Keratinocyte (primary cell): ENCODE measurements around the gene LRCOL1.

Source experiments
- EZH2 ChIP-seq: IDR thresholded peaks from one replicate; pipeline ENCODE4 v1.6.1; 2012; ENCODE audit warnings: inconsistent platforms, mild to moderate bottlenecking, low read length, moderate library complexity
- TF ChIP-seq, protein P1 (sequence below), 3 experiments: IDR thresholded peaks in 1 of 3; conservative IDR thresholded peaks in 1 of 3; optimal IDR thresholded peaks in 1 of 3; 2 replicates in 2 of 3; 3 replicates in 1 of 3; pipeline versions ENCODE3 to v1.5.1; 2011; ENCODE audit warnings: low read length in 3 of 3, mild to moderate bottlenecking in 3 of 3, moderate library complexity in 2 of 3, control low read depth in 1 of 3, inconsistent platforms in 1 of 3; ENCODE audit not compliant: insufficient read depth in 2 of 3; ENCODE audit errors: extremely low read depth in 1 of 3

DNA sequence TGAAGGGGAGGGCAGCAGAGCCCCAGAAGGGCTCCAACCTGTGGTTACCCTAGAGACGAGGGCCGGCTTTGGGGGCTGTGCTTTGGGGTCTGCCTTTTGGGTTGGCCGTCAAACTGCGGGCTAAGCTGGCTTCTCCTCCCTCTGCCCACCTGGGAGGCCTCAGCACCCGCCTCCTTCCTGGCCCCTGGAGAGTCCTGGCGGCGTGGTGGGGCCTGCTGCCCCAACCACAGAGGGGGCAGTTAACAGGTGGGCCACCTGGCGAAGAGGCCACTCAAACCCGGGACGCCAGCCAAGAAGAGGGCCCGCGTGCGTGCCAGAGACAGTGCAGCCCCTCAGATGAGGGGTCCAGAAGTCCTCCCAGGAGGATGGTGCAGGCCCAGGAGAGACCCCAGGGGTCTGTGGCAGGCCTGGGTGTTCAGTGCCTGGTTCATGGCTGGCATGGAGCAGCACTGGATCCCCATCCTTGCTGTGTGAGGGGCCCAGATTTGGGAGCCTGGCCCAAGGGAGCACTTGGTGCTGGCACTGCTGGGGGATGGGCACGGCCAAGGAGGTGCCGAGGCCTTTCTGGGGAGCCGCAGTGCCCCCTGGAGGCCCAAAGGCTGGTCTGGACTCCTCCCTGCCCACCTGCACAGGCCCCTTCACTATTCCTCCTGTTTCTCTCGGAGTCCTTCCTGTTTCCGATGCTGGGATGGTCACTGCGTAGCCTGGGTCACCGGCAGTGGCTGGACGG is 48.8 kb downstream of the LRCOL1 start:
- TF ChIP-seq, protein P1, sequence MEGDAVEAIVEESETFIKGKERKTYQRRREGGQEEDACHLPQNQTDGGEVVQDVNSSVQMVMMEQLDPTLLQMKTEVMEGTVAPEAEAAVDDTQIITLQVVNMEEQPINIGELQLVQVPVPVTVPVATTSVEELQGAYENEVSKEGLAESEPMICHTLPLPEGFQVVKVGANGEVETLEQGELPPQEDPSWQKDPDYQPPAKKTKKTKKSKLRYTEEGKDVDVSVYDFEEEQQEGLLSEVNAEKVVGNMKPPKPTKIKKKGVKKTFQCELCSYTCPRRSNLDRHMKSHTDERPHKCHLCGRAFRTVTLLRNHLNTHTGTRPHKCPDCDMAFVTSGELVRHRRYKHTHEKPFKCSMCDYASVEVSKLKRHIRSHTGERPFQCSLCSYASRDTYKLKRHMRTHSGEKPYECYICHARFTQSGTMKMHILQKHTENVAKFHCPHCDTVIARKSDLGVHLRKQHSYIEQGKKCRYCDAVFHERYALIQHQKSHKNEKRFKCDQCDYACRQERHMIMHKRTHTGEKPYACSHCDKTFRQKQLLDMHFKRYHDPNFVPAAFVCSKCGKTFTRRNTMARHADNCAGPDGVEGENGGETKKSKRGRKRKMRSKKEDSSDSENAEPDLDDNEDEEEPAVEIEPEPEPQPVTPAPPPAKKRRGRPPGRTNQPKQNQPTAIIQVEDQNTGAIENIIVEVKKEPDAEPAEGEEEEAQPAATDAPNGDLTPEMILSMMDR (optimal IDR thresholded peaks at IDR 0.05 in 1 of 3, IDR thresholded peaks at IDR 0.05 in 1 of 3, conservative IDR thresholded peaks at IDR 0.05 in 1 of 3; ENCODE audit: extremely low read depth in 1 of 3, insufficient read depth in 2 of 3, low read length in 3 of 3) = peak; percentile 39 to 65 (median 49)
- no peak for TF ChIP-seq EZH2
